Parathyroid adenoma (tissue), 2 donors: ENCODE measurements around the gene WNT16.

ENCODE experiments used
- H2AFZ ChIP-seq: fragments of 300-600 bp; sonication (generic); one replicate; pipeline ENCODE4 v1.7.0; 2017; ENCODE audit warnings: antibody characterized with exemption, mild to moderate bottlenecking
- H3K27ac ChIP-seq: fragments of 300-600 bp; sonication (generic); one replicate; pipeline ENCODE4 v1.7.0; 2017
- H3K27me3 ChIP-seq: fragments of 300-600 bp; sonication (generic); one replicate; pipeline ENCODE4 v1.7.0; 2017; ENCODE audit warnings: low read length; ENCODE audit not compliant: control insufficient read depth, insufficient read depth
- H3K36me3 ChIP-seq: fragments of 300-600 bp; sonication (generic); one replicate; pipeline ENCODE4 v1.7.0; 2017; ENCODE audit warnings: low read length; ENCODE audit not compliant: control insufficient read depth, insufficient read depth
- H3K4me1 ChIP-seq: fragments of 300-600 bp; sonication (generic); one replicate; pipeline ENCODE4 v1.7.0; 2017; ENCODE audit warnings: control low read depth
- H3K4me2 ChIP-seq: fragments of 300-600 bp; sonication (generic); one replicate; pipeline ENCODE4 v1.7.0; 2017; ENCODE audit warnings: low read length
- H3K4me3 ChIP-seq: fragments of 300-600 bp; sonication (generic); one replicate; pipeline ENCODE4 v1.7.0; 2017; ENCODE audit warnings: low read depth, low read length
- H3K79me2 ChIP-seq: fragments of 300-600 bp; sonication (generic); one replicate; pipeline ENCODE4 v1.7.0; 2017; ENCODE audit warnings: control low read depth
- H3K9ac ChIP-seq: fragments of 300-600 bp; sonication (generic); one replicate; pipeline ENCODE4 v1.7.0; 2017; ENCODE audit warnings: mild to moderate bottlenecking
- H3K9me3 ChIP-seq: fragments of 300-600 bp; sonication (generic); one replicate; pipeline ENCODE4 v1.7.0; 2017; ENCODE audit warnings: low read length; ENCODE audit not compliant: control insufficient read depth
- TF ChIP-seq, protein P1 (sequence below): fragments of 300-600 bp; sonication (generic); IDR thresholded peaks from one replicate; pipeline ENCODE4 v1.7.0; 2017; ENCODE audit warnings: antibody characterized with exemption, mild to moderate bottlenecking
- donor health status: primary hyperparathyroidism.

Gene WNT16

DNA sequence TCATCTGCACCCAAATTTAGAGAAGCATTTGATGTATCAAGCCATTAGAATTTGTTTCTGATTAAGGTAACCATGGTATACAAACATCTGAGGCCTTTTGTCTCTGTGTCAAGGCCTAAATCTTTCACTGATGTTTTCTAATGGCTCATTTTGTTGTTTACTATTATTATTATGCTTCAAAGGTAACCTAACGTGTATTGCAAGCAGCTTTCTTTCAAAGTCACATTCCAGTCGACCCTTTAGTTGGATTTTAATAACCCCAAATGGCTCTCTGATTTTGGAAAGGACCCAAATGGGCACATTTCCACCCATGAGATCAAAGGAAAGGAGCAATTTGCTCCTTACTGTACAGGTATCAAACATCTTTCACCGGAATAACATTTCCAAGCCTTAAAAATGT lies 46.7 kb upstream of the WNT16 start:
- TF ChIP-seq, protein P1, sequence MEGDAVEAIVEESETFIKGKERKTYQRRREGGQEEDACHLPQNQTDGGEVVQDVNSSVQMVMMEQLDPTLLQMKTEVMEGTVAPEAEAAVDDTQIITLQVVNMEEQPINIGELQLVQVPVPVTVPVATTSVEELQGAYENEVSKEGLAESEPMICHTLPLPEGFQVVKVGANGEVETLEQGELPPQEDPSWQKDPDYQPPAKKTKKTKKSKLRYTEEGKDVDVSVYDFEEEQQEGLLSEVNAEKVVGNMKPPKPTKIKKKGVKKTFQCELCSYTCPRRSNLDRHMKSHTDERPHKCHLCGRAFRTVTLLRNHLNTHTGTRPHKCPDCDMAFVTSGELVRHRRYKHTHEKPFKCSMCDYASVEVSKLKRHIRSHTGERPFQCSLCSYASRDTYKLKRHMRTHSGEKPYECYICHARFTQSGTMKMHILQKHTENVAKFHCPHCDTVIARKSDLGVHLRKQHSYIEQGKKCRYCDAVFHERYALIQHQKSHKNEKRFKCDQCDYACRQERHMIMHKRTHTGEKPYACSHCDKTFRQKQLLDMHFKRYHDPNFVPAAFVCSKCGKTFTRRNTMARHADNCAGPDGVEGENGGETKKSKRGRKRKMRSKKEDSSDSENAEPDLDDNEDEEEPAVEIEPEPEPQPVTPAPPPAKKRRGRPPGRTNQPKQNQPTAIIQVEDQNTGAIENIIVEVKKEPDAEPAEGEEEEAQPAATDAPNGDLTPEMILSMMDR, result no peak
- no peak overlapping the region for H3K9ac ChIP-seq
- H3K79me2 ChIP-seq, result no peaks in the 10 kb centered on the region
- no peak overlapping the region for H3K4me3 ChIP-seq
- no peaks in the 10 kb centered on the region for H3K4me1 ChIP-seq
- no peak overlapping the region for H3K4me2 ChIP-seq
- no peak overlapping the region for H3K27ac ChIP-seq
- no peak overlapping the region for H2AFZ ChIP-seq
- H3K9me3 ChIP-seq, result no peaks in the 10 kb centered on the region
- no peaks in the 10 kb centered on the region for H3K36me3 ChIP-seq
- H3K27me3 ChIP-seq, result no peaks in the 10 kb centered on the region

DNA sequence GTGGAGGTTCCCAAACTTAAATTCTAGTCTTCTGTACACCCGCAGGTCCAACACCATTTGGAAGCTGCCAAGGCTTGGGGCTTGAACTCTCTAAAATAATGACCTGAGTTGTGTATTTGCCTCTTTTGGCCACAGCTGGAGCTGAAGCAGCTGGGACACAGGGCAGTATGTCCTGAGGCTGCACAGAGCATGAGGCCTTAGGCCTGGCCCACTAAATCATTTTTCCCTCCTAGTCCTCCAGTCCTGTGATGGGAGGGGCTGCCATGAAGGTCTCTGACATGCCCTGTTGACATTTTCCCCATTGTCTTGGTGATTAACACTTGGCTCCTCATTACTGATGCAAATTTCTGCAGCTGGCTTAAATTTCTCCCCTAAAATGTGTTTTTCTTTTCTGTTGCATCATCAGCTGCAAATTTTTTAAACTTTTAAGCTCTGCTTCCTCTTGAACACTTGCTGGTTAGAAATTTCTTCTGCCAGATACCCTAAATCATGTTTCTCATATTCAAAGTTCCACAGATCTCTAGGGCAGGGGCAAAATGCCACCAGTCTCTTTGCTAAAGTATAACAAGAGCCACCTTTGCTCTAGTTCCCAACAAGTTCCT lies 43.6 kb upstream of the WNT16 start:
- H3K36me3 ChIP-seq, result no peaks in the 10 kb centered on the region

DNA sequence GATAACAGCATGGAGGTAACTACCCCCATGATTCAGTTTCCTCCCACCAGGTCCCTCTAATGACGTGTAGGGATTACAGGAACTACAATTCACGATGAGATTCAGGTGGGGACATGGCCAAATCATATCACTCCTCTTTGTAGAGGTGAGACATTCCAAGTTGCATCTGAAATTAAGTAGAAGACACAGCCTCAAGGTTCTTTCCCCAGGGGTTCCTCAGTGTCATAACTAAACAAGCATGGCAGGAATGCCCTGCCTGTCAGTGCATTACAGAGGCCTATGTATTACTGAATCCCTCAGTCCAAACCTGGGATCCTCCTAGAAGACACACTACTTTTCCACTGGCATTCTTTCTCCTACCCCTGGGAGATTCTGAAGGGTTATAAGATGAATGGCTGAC lies 42.6 kb upstream of the WNT16 start:
- H3K4me2 ChIP-seq, result no peak overlapping the region
- H2AFZ ChIP-seq, result no peak overlapping the region
- H3K79me2 ChIP-seq, result no peaks in the 10 kb centered on the region
- no peak overlapping the region for H3K27ac ChIP-seq
- H3K4me1 ChIP-seq, result no peaks in the 10 kb centered on the region
- no peak overlapping the region for H3K9ac ChIP-seq
- no peak overlapping the region for H3K4me3 ChIP-seq
- no peaks in the 10 kb centered on the region for H3K9me3 ChIP-seq
- TF ChIP-seq, protein P1, result no peak
- H3K27me3 ChIP-seq, result no peaks in the 10 kb centered on the region
- no peaks in the 10 kb centered on the region for H3K36me3 ChIP-seq

More for the DNA sequence above, 43.6 kb upstream of the WNT16 start:
- Histone ChIP-seq H3K27ac (no peak overlapping the region), H2AFZ (no peak overlapping the region), H3K79me2 (no peaks in the 10 kb centered on the region), H3K9ac (no peak overlapping the region), H3K4me2 (no peak overlapping the region), H3K9me3 (no peaks in the 10 kb centered on the region), H3K4me1 (no peaks in the 10 kb centered on the region), H3K4me3 (no peak overlapping the region), H3K27me3 (no peaks in the 10 kb centered on the region)
- TF ChIP-seq, protein P1, result no peak

DNA sequence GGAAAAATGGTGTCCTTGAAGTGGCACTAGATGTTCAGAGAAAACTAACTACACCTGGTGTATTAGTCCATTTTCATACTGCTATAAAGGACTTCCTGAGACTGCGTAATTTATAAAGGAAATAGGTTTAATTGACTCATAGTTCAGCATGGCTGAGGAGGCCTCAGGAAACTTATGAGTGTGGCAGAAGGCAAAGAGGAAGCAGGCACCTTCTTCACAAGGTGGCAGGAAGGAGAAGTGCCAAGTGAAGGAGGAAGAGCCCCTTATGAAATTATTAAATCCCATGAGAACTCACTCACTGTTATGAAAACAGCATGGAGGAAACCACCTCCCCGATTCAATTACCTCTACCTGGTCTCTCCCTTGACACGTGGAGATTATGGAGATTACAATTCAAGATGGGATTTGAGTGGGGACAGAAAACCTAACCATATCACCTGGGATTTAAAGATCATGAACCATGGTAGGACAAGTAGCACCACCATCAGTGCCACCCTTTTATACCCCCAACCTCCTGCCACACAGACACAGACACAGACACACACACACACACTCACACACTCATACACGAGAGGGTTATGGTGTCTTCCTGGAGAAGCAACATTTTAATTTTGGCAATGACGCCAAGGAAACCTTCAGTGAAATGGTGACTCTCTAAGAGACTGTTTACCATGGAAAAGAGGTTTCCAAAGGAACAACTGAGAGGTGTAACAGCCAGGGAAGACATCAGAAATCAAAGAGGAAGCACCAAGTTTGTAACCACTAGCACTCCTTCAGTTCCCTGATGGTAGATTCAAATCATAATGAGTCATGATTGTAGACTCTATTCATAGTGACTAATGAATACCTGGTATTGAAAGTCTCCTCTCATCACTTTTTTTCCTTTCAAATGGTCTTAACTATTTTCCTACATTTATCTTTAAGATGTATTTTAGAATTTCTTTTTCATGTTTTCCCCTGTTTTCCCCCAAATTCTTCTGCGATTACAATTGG lies 41.8 kb upstream of the WNT16 start:
- Histone ChIP-seq H2AFZ (no peak overlapping the region), H3K9ac (no peak overlapping the region), H3K4me3 (no peak overlapping the region), H3K79me2 (no peaks in the 10 kb centered on the region), H3K4me2 (no peak overlapping the region), H3K4me1 (no peaks in the 10 kb centered on the region), H3K27me3 (no peaks in the 10 kb centered on the region), H3K36me3 (no peaks in the 10 kb centered on the region), H3K27ac (no peak overlapping the region), H3K9me3 (no peaks in the 10 kb centered on the region)
- TF ChIP-seq, protein P1, result no peak
